Activated naive CD4-positive, alpha-beta T cell treated with anti-CD3 and anti-CD28 coated beads, Interleukin-2, amount 10 ng/mL, durations not matched to agents 7 days and 5 days (primary cell): Measurements from ENCODE around the gene ANTXR2.
"Not testable (repeated sequence)": the region's sequence is repeated elsewhere in the genome, so short reads cannot be mapped to it uniquely, and the experiment has no call there.

Experiments used
- CTCF ChIA-PET: fragments of 350-600 bp; sonication (Branson Sonifier 250); formaldehyde crosslinking; loops from one replicate; lab custom pipeline; 2021; ENCODE audit warnings: antibody characterized with exemption; lab: Charles Lee
- DNase-seq: peaks from one replicate; pipeline ENCODE4 v3.0.0-alpha.2; 2020
- H3K27ac Mint-ChIP-seq: one replicate; pipeline ENCODE4 v1.8.0; 2021; ENCODE audit warnings: mild to moderate bottlenecking, moderate library complexity, mixed read lengths
- H3K27me3 Mint-ChIP-seq: one replicate; pipeline ENCODE4 v1.8.0; 2021; ENCODE audit warnings: mild to moderate bottlenecking, mixed read lengths
- H3K36me3 Mint-ChIP-seq: one replicate; pipeline ENCODE4 v1.8.0; 2021; ENCODE audit warnings: mixed read lengths
- H3K4me1 Mint-ChIP-seq: one replicate; pipeline ENCODE4 v1.8.0; 2021; ENCODE audit warnings: mixed read lengths
- H3K4me3 Mint-ChIP-seq: one replicate; pipeline ENCODE4 v1.8.0; 2021; ENCODE audit warnings: mild to moderate bottlenecking, moderate library complexity, mixed read lengths
- H3K9me3 Mint-ChIP-seq: one replicate; pipeline ENCODE4 v1.8.0; 2021; ENCODE audit warnings: mixed read lengths

Gene ANTXR2

GRCh38 chr4:79907001-79907400 lies 166.0 kb downstream of the ANTXR2 start:
- Mint-ChIP-seq H3K4me1 (peaks cover 14% of the 10 kb centered on the region), H3K36me3 (peaks cover 25% of the 10 kb centered on the region), H3K27ac (no peak overlapping the region), H3K4me3 (no peak overlapping the region), H3K9me3 (no peaks in the 10 kb centered on the region), H3K27me3 (no peaks in the 10 kb centered on the region)
- DNase-seq, result no peak
- CTCF ChIA-PET, result interaction anchor here (1.1 kb wide), 1 partner anchor 11 kb away, joined by 3 read pairs; no protein-coding TSS in a partner anchor

GRCh38 chr4:79906303-79906702 lies 166.7 kb downstream of the ANTXR2 start:
- CTCF ChIA-PET, result no interaction called here
- H3K27ac Mint-ChIP-seq, result no peak overlapping the region
- DNase-seq, result no peak
- no peaks in the 10 kb centered on the region for H3K9me3 Mint-ChIP-seq
- peaks cover 25% of the 10 kb centered on the region for H3K36me3 Mint-ChIP-seq
- no peaks in the 10 kb centered on the region for H3K27me3 Mint-ChIP-seq
- no peak overlapping the region for H3K4me3 Mint-ChIP-seq
- peaks cover 14% of the 10 kb centered on the region for H3K4me1 Mint-ChIP-seq

GRCh38 chr4:79905212-79905611 lies 167.8 kb downstream of the ANTXR2 start:
- H3K27ac Mint-ChIP-seq, result no peak overlapping the region
- DNase-seq, result no peak
- H3K27me3 Mint-ChIP-seq, result no peaks in the 10 kb centered on the region
- CTCF ChIA-PET, result interaction anchor here (0.7 to 1.1 kb wide), 2 partner anchors 16 to 20 kb away, joined by 3 read pairs; no protein-coding TSS in a partner anchor
- no peak overlapping the region for H3K4me3 Mint-ChIP-seq
- peaks cover 25% of the 10 kb centered on the region for H3K36me3 Mint-ChIP-seq
- H3K9me3 Mint-ChIP-seq, result no peaks in the 10 kb centered on the region
- peaks cover 14% of the 10 kb centered on the region for H3K4me1 Mint-ChIP-seq

- DNase-seq, result no peak
- Mint-ChIP-seq H3K27ac (no peak overlapping the region), H3K4me1 (peaks cover 14% of the 10 kb centered on the region), H3K4me3 (no peak overlapping the region), H3K27me3 (no peaks in the 10 kb centered on the region), H3K36me3 (peaks cover 26% of the 10 kb centered on the region), H3K9me3 (no peaks in the 10 kb centered on the region)
- CTCF ChIA-PET, result interaction anchor here (0.7 kb wide), 1 partner anchor 20 kb away, joined by 3 read pairs; no protein-coding TSS in a partner anchor
These were observed 168.7 kb downstream of the ANTXR2 start for GRCh38 chr4:79904331-79904730.

GRCh38 chr4:79900182-79900581 lies 172.8 kb downstream of the ANTXR2 start:
- H3K36me3 Mint-ChIP-seq, result peaks cover 5% of the 10 kb centered on the region
- no peaks in the 10 kb centered on the region for H3K9me3 Mint-ChIP-seq
- H3K4me1 Mint-ChIP-seq, result no peaks in the 10 kb centered on the region
- DNase-seq, result no peak
- H3K27me3 Mint-ChIP-seq, result no peaks in the 10 kb centered on the region
- CTCF ChIA-PET, result no interaction called here
- H3K27ac Mint-ChIP-seq, result no peak overlapping the region
- H3K4me3 Mint-ChIP-seq, result no peak overlapping the region

GRCh38 chr4:79899481-79899880 lies 173.5 kb downstream of the ANTXR2 start:
- no peaks in the 10 kb centered on the region for H3K4me1 Mint-ChIP-seq
- no peak overlapping the region for H3K4me3 Mint-ChIP-seq
- H3K27ac Mint-ChIP-seq, result no peak overlapping the region
- H3K9me3 Mint-ChIP-seq, result no peaks in the 10 kb centered on the region
- H3K36me3 Mint-ChIP-seq, result peaks cover 5% of the 10 kb centered on the region
- no peak for DNase-seq
- H3K27me3 Mint-ChIP-seq, result no peaks in the 10 kb centered on the region
- CTCF ChIA-PET, result interaction anchor here (0.6 kb wide), 1 partner anchor 354 kb away, joined by 3 read pairs; no protein-coding TSS in a partner anchor

- H3K27me3 Mint-ChIP-seq, result no peaks in the 10 kb centered on the region
- no peaks in the 10 kb centered on the region for H3K4me1 Mint-ChIP-seq
- CTCF ChIA-PET, result no interaction called here
- H3K36me3 Mint-ChIP-seq, result peaks cover 2% of the 10 kb centered on the region
- no peak overlapping the region for H3K27ac Mint-ChIP-seq
- no peak for DNase-seq
- no peak overlapping the region for H3K4me3 Mint-ChIP-seq
- H3K9me3 Mint-ChIP-seq, result no peaks in the 10 kb centered on the region
These were observed 175.0 kb downstream of the ANTXR2 start for GRCh38 chr4:79898055-79898454.

- Mint-ChIP-seq H3K4me3 (no peak overlapping the region), H3K36me3 (peaks cover 2% of the 10 kb centered on the region), H3K4me1 (no peaks in the 10 kb centered on the region), H3K27ac (no peak overlapping the region), H3K9me3 (no peaks in the 10 kb centered on the region), H3K27me3 (no peaks in the 10 kb centered on the region)
- DNase-seq, result no peak
- CTCF ChIA-PET, result no interaction called here
These were observed 175.9 kb downstream of the ANTXR2 start for GRCh38 chr4:79897174-79897573.

- H3K4me1 Mint-ChIP-seq, result no peaks in the 10 kb centered on the region
- H3K27ac Mint-ChIP-seq, result no peak overlapping the region
- no peaks in the 10 kb centered on the region for H3K36me3 Mint-ChIP-seq
- CTCF ChIA-PET, result no interaction called here
- no peak overlapping the region for H3K4me3 Mint-ChIP-seq
- no peaks in the 10 kb centered on the region for H3K9me3 Mint-ChIP-seq
- DNase-seq, result no peak
- no peaks in the 10 kb centered on the region for H3K27me3 Mint-ChIP-seq
These were observed 179.6 kb downstream of the ANTXR2 start for GRCh38 chr4:79893456-79893855.

GRCh38 chr4:79889026-79889425 lies 184.0 kb downstream of the ANTXR2 start:
- H3K27me3 Mint-ChIP-seq, H3K9me3 Mint-ChIP-seq, H3K4me3 Mint-ChIP-seq, H3K4me1 Mint-ChIP-seq, DNase-seq, CTCF ChIA-PET, H3K27ac Mint-ChIP-seq, H3K36me3 Mint-ChIP-seq: not testable (repeated sequence)

- Mint-ChIP-seq H3K4me1 (no peaks in the 10 kb centered on the region), H3K4me3 (no peak overlapping the region), H3K36me3 (no peaks in the 10 kb centered on the region), H3K27me3 (no peaks in the 10 kb centered on the region), H3K27ac (no peak overlapping the region), H3K9me3 (no peaks in the 10 kb centered on the region)
- no peak for DNase-seq
- CTCF ChIA-PET, result no interaction called here
These were observed 186.5 kb downstream of the ANTXR2 start for GRCh38 chr4:79886557-79886956.

GRCh38 chr4:79886021-79886420 lies 187.0 kb downstream of the ANTXR2 start:
- no peaks in the 10 kb centered on the region for H3K27me3 Mint-ChIP-seq

GRCh38 chr4:79883290-79883689 lies 189.7 kb downstream of the ANTXR2 start:
- no peak for DNase-seq
- no peaks in the 10 kb centered on the region for H3K27me3 Mint-ChIP-seq
- H3K9me3 Mint-ChIP-seq, result peaks cover 1% of the 10 kb centered on the region
- CTCF ChIA-PET, result no interaction called here
- no peak overlapping the region for H3K4me3 Mint-ChIP-seq
- no peaks in the 10 kb centered on the region for H3K36me3 Mint-ChIP-seq
- H3K4me1 Mint-ChIP-seq, result no peaks in the 10 kb centered on the region
- H3K27ac Mint-ChIP-seq, result no peak overlapping the region

More at GRCh38 chr4:79886021-79886420, 187.0 kb downstream of the ANTXR2 start:
- no peaks in the 10 kb centered on the region for H3K4me1 Mint-ChIP-seq
- no peak for DNase-seq
- H3K9me3 Mint-ChIP-seq, result no peaks in the 10 kb centered on the region
- H3K36me3 Mint-ChIP-seq, result no peaks in the 10 kb centered on the region
- no peak overlapping the region for H3K4me3 Mint-ChIP-seq
- H3K27ac Mint-ChIP-seq, result no peak overlapping the region
- CTCF ChIA-PET, result no interaction called here

- no peak overlapping the region for H3K27ac Mint-ChIP-seq
These were observed 190.2 kb downstream of the ANTXR2 start for GRCh38 chr4:79882806-79883205.

GRCh38 chr4:79881407-79881806 lies 191.6 kb downstream of the ANTXR2 start:
- no peak for DNase-seq
- Mint-ChIP-seq H3K36me3 (no peaks in the 10 kb centered on the region), H3K27ac (no peak overlapping the region)

More at GRCh38 chr4:79882806-79883205, 190.2 kb downstream of the ANTXR2 start:
- CTCF ChIA-PET, result no interaction called here
- Mint-ChIP-seq H3K4me1 (no peaks in the 10 kb centered on the region), H3K27me3 (no peaks in the 10 kb centered on the region), H3K36me3 (no peaks in the 10 kb centered on the region), H3K4me3 (no peak overlapping the region), H3K9me3 (peaks cover 4% of the 10 kb centered on the region)
- no peak for DNase-seq

More at GRCh38 chr4:79881407-79881806, 191.6 kb downstream of the ANTXR2 start:
- no peaks in the 10 kb centered on the region for H3K4me1 Mint-ChIP-seq
- H3K27me3 Mint-ChIP-seq, result no peaks in the 10 kb centered on the region
- CTCF ChIA-PET, result no interaction called here
- no peak overlapping the region for H3K4me3 Mint-ChIP-seq
- peaks cover 4% of the 10 kb centered on the region for H3K9me3 Mint-ChIP-seq
